GM21723 (cell line): ENCODE measurements around the gene DLGAP1.
A peak's percentile ranks its signal among the peaks of the same experiment; 100 is the strongest.
"Not testable (repeated sequence)": the region's sequence is repeated elsewhere in the genome, so short reads cannot be mapped to it uniquely, and the experiment has no call there.

Experiments used
- ATAC-seq: cut with Tn5 transposase; IDR thresholded peaks from one replicate; pipeline ENCODE4 v1.9.1; 2021; ENCODE audit warnings: mild to moderate bottlenecking, moderate library complexity; ENCODE audit not compliant: unreplicated experiment

The DLGAP1 gene

DNA sequence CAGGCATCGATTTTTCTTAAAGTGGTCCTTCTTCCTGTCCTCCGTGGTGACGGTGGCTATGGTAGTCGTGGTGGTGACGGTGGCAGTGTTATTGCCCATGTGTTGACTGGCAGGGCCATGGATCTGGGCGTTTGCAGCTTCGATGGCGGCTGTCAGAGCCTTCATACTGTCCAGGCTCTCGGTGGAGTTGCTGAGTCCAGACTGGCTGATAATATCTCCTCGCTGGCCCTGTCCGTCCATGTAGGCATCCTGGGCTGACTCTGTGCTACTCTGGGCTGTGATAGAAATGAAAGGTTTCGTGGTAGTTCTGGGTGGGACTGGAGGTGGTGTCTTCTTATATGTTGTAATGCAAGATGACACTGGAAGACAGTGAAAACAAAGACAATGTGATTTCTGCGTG lies 873.2 kb downstream of the DLGAP1 start:
- no peak for ATAC-seq

DNA sequence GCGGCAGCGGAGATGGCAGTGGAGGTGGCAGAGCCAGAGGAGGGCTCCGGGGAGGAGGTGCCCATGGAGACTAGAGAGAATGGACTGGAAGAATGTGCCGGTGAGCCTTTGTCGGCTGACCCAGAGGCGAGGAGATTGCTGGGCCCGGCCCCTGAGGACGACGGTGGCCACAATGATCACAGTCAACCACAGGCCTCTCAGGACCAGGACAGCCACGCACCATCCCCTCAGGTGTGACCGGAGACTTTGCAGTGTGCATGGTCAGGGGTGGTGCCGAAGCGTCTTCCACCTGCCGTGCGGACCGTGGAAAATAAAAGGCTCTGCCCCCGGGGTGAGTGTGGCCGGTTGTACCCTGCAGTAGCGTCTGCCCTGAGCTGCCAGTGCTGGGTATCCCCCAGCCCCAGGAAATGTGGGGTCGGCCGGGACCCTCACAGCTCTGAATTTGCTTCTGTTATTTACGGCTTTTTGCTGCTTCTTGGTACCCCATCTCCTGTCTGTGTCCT lies 874.5 kb downstream of the DLGAP1 start:
- ATAC-seq: not testable (repeated sequence)

DNA sequence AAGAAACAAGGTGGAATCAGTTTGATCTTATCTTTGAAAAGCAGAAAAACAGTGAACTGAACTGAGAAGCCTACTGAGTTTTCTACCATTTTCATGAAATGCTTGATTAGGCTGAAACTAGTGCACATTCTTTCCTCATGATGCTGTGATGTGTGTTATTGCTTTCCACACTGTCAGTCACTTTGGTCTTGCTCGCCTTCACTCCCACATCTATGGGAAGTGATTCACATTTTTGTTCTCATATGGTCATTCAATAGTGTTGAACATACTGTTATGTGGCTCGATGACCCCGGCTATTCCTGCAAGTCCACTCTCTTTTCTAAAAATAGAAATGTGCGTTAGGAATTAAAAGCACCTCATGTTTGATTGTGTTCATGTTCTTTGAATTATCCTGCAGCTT lies 875.4 kb downstream of the DLGAP1 start:
- ATAC-seq: no peak

DNA sequence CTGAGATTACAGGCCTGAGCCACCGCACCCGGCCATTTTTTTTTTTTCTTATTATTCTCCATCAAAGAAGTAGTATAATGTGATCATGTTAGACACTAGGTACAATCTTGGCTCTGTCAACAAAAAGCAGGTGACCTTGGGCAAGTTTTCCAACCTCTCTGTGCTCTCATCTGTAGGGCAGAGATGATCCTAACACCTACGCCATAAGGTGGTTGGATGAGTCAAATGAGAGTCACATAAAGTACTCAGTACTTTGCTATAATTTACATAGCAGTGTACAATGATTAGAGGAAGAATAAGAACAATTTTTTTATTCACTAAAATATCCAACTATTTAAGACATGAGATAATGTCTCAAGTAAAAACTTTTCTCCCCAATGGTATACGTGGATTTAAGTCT lies 876.5 kb downstream of the DLGAP1 start:
- no peak for ATAC-seq

DNA sequence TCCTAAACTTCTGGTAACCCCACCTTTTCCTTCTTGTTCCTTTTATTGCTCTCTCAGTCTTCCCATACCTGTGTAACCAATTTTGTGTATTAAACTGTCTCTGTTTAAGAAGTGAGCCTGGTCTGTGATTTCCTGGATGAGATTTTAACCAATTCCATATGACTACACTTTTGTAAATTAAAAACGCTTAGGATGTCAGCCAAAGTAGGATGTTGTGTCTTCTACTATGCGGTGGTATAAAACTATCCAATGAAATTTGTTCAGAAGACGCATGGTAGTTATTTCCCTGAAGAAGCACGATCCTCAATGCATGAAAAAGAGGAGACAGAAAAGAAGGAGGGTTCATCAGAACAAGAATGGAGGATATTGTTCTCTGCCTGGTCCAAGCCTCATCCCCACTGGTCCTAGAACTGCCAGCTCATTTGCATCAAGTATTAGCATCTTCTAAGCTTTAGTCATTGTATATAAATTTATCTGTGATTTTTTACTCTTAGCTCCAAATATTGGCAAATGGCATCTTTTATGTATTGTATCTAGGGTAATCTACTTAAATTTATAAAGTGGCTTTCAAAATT lies 877.7 kb downstream of the DLGAP1 start:
- no peak for ATAC-seq

DNA sequence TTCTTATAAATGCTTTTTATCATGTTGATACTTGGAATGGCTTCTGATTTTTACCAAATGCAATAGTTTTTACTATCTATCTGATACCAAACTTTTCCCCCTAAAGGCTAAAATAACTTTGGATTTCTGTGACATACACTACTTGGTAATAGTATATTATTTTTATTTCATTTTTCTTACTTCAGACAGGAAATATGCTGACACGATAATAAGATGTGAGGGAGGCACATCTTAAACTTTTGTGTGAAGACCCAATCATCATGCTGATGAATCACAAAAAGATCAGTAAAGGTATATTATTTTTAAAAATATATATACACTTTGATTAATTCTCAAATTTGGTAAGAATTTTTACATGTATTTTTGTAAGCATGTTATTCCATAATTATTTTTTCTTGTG lies 882.3 kb downstream of the DLGAP1 start:
- no peak for ATAC-seq

DNA sequence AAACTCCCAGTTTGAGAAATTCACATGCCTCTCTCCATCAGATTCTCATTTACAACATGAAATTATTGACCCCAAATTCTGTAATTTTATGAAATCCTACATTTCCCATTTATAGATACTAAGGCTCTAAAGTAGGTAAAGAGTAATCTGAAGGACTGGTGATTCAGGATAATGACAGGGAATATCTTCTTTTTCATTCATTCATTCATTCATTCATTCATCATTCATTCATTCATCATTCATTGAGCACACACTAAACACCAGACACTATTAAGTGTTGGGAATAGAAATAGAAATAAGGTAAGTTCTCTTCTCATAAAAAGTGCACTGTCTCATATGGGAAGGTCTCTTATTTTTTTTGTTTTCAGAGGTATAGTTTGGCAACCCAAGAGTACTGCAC lies 888.3 kb downstream of the DLGAP1 start:
- no peak for ATAC-seq

DNA sequence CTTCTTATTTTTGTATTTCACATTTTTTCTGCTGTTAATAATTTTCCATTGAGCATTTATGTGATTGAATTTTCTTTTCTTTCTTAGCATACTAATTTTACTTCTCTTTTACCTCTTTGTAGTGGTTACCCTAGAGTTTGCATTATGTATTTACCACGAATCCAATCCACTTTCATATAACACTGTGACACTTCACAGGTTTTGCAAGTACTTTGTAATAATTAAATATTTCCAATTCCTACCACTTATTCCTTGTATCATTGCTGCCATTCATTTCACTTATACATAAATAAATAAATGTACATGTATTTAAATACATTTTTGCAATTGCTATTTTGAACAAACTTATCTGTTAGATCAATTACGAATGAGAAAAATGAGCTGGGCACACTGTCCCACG lies 894.4 kb downstream of the DLGAP1 start:
- ATAC-seq: no peak

DNA sequence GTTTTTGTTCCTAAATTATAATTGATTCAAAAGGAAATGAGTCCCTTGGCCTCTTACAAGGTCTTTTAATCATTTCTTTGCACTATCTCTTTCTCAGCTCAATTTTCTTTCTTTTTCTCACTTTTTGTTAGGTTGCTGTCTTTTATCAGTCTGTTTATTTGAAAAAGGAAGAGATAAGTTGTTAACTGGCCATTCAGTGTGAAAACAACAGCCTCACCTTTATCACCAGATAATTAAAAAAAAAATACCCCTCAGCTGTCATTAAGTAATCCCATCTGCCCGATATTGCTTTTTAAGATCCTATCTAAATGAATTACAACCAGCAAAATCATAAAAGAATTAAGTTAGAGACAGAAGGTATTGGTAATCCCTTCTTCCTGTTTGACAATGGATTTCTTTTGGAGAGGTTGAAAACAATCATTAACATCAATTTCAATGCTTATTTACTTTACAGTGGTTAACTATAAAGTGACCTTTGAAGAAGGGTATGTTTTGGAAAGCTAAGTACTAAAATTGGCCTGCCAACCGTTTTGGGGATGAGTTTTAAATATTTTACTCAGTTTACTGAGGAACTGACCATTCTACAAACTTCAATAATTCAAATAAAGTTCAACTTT lies 900.2 kb downstream of the DLGAP1 start:
- no peak for ATAC-seq

DNA sequence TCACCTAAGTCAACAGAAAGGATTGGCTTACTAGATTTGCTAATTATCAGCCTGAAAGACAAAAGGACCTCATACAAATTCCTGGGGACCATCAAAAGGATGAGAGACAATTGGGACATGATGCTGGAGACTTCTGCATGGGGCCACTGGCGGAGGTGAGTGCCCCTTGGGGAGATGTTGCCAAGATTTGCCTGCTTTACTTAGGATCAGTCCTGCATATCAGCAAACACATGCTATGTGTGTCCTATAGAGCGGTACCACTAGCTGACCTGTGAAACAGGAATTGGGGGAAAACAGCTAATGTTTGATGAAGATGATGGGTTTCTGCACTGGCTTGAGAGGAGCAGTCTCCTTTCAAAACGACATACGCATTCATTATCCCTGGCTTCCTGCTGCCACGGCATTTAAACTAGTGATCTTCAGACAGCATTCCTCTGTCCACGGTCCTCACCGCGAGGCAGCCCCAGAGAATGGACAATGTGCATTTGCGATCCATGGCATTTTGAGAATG lies 901.0 kb downstream of the DLGAP1 start:
- no peak for ATAC-seq

DNA sequence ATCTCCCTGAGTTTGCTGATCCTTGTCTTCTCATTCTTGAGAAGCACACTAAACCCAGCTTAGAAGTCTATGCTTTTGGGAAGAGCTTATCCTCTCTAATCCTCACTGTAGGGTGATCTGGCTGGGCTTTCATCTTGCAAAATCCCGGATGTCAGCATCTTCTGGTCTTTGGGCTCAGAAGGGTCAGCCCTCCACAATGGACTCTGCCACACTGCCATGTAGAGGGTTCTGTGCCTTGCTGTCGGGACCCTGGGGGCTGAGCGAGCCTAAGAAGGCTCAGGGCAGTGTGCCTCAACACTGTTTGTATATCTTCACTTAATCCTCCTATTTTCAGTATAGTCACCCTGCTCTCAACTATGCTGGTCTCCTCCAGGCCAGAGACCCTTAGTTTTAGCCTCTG lies 902.8 kb downstream of the DLGAP1 start:
- ATAC-seq: no peak

DNA sequence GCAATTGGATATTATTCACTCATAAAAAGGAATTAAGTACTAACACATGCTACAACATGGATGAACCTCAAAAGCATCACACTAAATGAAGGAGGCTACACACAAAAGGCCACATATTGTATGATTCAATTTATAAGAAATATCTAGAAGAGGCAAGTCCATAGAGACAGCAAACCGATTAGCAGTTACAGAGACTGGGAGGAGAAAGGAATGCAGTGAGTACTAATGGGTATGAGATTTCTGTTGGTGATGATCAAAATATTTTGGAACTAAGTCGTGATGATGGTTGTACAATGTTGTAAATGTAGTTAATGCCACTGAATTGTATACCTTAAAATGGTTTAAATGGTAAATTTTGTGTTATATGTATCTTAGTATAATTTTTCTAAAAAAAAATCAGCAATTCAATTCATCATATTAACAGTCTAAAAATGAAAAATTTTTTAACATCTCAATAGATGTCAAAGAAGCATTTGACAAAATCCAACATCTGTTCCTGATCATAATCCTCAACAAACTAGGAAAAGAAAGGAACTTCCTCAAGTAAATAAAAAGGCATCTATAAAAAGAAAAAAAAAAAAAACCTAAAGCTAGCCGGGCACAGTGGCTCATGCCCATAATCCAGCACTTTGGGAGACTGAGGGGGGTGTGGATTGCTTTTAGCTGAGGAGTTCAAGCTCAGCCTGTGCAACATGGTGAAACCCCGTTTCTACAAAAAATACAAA lies 907.1 kb downstream of the DLGAP1 start:
- ATAC-seq: no peak

DNA sequence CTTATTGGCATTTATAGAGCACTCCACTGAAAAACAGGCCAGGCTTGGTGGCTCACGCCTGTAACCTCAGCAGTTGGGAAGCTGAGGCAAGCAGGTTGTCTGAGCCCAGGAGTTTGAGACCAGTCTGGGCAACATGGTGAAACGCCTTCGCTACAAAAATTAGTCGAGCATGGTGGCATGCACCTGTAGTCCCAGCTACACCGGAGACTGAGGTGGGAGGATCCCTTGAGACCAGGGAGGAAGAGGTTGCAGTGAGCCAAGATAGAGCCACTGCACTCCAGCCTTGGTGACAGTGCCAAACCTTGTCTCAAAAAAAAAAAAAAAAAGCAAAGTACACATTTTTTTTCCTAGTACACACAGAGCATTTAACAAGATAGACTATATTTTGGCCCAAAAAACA lies 909.0 kb downstream of the DLGAP1 start:
- no peak for ATAC-seq

DNA sequence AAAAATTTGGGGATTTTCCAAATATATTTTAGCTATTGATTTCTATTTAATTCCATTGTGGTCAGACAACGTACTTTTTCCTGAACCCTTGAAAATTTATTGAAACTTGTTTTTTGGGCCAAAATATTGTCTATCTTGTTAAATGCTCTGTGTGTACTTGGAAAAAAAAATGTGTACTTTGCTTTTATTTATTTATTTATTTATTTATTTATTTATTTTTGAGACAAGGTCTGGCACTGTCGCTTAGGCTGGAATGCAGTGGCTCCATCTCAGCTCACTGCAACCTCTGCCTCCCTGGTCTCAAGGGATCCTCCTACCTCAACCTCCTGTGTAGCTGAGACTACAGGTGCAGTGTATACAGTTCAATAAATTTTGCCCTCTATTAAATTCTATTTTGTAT lies 910.6 kb downstream of the DLGAP1 start:
- no peak for ATAC-seq

DNA sequence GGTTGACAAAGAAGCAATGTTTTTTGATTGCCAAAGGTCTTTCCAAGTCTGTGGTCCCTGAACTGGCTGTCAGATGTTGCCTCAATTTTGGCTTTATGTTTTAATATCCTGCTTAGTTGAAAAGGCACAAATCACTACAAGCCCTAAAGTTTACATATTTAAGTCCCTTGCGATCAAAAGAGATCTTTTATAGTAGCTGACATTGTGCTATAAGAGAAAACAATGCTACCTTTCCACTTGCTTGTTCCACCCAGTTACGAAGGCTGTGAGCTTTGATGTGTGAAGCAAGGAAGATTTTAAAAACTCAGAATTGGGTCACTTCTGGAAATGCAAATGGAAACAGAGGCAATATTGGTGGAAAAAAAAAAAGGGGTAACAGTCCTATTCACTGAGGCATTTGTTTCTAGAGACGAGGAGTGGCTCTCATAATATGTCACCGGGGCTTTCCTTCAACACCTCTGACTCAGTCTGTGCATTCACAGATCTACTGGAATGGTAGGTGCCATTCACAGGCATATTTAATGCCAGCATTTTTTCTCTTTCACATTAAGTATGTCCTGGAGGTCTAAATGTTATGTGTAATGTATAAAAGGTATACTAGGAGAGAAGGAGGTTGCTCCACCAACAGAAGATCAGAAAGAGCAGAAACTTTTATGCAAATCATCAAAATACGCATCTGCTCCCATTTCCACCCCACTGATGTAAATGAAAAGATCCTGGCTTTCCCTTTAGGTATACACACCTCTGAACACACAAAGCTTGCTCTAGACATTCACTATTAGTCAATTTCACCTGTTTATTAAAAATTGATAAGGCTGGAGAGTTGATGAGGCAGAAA lies 913.3 kb downstream of the DLGAP1 start:
- ATAC-seq: peak; percentile 92

DNA sequence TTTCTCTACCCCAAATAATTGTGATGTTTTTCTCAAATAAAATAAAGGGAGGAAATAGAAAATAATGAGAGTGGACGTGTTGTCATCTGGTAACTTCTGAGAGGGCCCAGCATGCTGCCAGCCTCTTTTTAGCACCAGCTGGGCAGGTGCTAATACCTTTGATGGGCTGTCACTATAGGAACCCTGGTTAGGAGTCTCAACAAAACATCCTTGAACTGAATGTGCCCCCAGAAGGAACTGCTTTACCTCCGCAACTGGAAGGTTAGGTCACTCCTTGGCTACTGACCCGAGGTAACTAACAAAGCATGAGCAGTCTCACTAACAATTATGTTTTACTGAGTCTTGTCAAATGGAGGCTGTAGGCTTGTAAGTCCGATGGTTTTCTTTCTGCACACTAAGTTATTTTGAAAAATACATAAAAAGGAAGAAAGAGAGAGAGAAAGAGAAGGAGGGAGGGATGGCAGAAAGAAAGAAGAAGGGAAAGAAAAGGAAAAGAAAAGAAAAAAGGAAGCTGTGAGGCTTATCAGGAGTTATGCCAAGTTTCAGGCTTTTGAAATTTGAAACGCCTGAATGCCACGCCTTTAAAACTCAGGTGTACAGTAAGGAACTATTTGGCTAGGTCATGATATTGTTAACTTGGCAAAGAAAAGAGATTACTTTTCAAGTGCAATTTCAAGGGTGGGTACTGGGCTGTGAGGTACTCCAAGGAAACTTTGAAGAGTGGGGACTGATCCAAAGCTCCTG lies 914.1 kb downstream of the DLGAP1 start:
- no peak for ATAC-seq

DNA sequence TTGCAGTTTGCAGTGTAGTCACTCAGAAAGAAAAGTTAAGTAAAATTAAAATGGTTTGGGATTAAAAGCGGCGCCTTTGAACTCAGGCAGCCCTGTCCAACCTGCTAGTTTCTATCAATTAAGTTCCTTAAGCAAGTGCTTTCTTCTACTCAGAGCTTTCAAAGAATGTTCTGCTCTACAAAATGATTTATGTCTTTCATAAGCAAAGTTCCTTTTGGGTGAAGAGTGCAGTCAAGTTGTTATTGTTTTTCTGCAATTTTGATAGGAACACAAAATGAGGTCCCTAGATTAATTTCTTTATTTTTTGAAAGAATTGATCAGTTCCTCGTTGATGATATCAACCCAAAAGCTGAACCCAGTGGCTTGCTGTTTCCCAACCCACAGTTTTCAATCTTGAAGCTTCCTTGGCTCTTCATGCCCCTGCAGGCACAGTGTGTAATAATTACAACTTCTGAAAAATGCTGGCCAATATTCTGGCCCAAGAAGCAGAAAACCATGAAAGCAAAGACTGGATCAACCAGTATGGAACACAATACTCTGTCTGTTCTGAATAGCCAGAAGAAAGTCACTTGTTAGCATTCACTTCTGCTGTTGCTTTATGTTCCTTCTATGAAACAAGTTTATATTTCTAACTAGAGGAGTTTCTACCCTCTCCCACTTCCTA lies 916.0 kb downstream of the DLGAP1 start:
- no peak for ATAC-seq

DNA sequence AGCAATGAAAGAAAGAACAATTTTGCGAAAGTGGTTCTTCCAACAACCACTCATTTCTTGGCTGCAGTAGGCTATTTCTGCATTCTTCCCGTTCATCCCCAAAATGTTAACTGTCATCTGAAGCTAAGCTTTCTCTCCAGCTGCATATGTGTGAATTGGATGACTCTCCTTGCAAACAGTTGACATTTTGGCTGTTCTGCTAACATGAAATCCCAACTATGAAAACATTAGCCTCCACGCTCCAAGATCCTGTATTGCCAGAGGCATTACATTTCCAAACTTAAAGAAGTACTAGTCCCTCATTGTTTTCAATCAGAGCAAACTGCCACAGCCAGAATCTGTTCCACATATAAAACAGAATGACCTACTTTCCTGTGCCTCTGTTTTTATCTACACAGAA lies 916.7 kb downstream of the DLGAP1 start:
- ATAC-seq: no peak

DNA sequence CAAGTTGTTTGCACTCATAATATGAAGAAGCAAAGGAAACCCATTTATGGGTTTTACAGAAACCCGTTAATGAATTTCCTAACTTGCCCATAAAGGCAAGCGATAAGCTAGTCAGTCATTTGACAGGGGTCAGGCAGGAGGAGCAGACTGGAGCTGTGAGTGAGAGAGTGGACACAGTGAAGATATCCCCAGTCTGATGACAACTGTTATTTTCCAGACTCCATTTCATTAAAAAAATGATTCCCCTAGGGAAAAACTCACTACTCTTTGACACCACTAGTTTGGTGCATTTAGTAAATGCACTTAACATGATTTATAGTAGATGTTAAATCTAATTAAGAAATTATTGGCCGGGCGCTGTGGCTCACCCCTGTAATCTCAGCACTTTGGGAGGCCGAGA lies 924.3 kb downstream of the DLGAP1 start:
- ATAC-seq: no peak

DNA sequence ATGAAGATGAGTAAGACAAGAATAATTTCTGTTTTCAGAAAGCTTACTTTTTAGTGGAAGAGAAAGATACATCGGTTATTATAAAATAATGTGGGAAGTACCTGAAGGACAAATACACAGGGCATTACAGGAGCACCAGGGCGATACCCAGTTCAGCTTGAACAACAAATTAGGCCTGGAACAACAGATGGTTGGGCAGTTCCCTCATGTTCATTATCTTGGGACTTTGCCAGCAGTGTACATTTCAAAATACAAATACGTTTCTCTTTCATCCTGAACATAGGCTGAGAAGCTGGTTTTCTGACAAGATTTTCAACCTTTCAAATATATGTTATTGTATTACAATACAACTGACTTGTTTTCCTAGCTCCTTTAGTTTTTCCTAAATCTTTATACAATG lies 925.5 kb downstream of the DLGAP1 start:
- ATAC-seq: no peak
